Neural crest cell (in vitro differentiated cells): Measurements from ENCODE around the gene FIGN. TPM values are rescaled to one million over a fixed set of nuclear protein-coding genes. Genes with fewer than 3 reads are reported as not detected.
A peak's percentile ranks its signal among the peaks of the same experiment; 100 is the strongest.

ENCODE experiments used
- DNase-seq: peaks from one replicate; pipeline ENCODE4 v3.0.0; 2021; ENCODE audit warnings: low read depth, mixed read lengths, low spot score
- H3K27ac Mint-ChIP-seq: one replicate; pipeline ENCODE4 v1.8.0; 2021; ENCODE audit warnings: mild to moderate bottlenecking, mixed read lengths; ENCODE audit not compliant: unreplicated experiment
- H3K27me3 Mint-ChIP-seq: 2 replicates; pipeline ENCODE4 v1.8.0; 2021; ENCODE audit warnings: low read depth, mild to moderate bottlenecking, mixed read lengths
- H3K36me3 Mint-ChIP-seq: 2 replicates; pipeline ENCODE4 v1.8.0; 2021; ENCODE audit warnings: low read depth, mild to moderate bottlenecking, mixed read lengths
- H3K4me1 Mint-ChIP-seq: 2 replicates; pipeline ENCODE4 v1.8.0; 2021; ENCODE audit warnings: mixed read lengths
- H3K4me3 Mint-ChIP-seq: one replicate; pipeline ENCODE4 v1.8.0; 2021; ENCODE audit warnings: mild to moderate bottlenecking, mixed read lengths
- H3K9me3 Mint-ChIP-seq: 2 replicates; pipeline ENCODE4 v1.8.0; 2021; ENCODE audit warnings: mixed read lengths
- total RNA-seq: library from RNA; stranded (reverse); gene quantifications from 2 replicates; pipeline ENCODE4 v1.2.1, GENCODE V29; 2021
- TF ChIP-seq, protein P1 (sequence below): fragments of 200-600 bp; sonication (generic); conservative IDR thresholded peaks from 2 replicates; pipeline ENCODE4 v1.5.0; 2021; ENCODE audit warnings: antibody characterized with exemption, mild to moderate bottlenecking

FIGN gene
- total RNA-seq, 1 donor from 2014 or later: 57.3 TPM

- no peaks in the 10 kb centered on the region for H3K9me3 Mint-ChIP-seq
- peaks cover 56% of the 10 kb centered on the region for H3K4me1 Mint-ChIP-seq
- no peak overlapping the region for H3K27ac Mint-ChIP-seq
- H3K36me3 Mint-ChIP-seq: peaks cover 3% of the 10 kb centered on the region
- TF ChIP-seq, protein P1, sequence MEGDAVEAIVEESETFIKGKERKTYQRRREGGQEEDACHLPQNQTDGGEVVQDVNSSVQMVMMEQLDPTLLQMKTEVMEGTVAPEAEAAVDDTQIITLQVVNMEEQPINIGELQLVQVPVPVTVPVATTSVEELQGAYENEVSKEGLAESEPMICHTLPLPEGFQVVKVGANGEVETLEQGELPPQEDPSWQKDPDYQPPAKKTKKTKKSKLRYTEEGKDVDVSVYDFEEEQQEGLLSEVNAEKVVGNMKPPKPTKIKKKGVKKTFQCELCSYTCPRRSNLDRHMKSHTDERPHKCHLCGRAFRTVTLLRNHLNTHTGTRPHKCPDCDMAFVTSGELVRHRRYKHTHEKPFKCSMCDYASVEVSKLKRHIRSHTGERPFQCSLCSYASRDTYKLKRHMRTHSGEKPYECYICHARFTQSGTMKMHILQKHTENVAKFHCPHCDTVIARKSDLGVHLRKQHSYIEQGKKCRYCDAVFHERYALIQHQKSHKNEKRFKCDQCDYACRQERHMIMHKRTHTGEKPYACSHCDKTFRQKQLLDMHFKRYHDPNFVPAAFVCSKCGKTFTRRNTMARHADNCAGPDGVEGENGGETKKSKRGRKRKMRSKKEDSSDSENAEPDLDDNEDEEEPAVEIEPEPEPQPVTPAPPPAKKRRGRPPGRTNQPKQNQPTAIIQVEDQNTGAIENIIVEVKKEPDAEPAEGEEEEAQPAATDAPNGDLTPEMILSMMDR: no peak
- DNase-seq: no peak
- no peak overlapping the region for H3K4me3 Mint-ChIP-seq
- no peaks in the 10 kb centered on the region for H3K27me3 Mint-ChIP-seq
Measured at GRCh38 chr2:163690896-163691295, 44.9 kb downstream of the FIGN start.

DNA sequence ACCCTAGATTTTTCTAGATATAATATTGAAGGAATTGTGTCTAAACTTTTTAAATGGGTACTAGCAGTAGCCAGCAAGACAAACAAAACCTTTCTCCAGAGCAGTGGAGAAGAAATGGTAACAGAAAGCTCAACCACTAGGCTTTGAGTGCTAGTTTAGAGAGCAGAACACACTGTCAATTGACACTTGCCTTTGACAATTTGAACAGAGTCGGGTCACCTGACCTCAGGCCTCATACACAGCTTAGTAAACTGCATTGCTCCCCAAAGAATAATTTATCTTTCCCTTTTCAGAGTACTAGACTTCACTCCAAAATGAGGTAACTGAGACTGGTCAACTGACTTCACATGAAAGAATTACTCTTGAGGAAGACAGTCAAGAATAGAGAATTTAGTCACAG lies 48.6 kb downstream of the FIGN start:
- H3K9me3 Mint-ChIP-seq: no peaks in the 10 kb centered on the region
- H3K36me3 Mint-ChIP-seq: peaks cover 6% of the 10 kb centered on the region
- H3K27ac Mint-ChIP-seq: peak overlapping the region; percentile 86
- TF ChIP-seq, protein P1: no peak
- H3K27me3 Mint-ChIP-seq: no peaks in the 10 kb centered on the region
- no peak for DNase-seq
- H3K4me3 Mint-ChIP-seq: no peak overlapping the region
- peaks cover 45% of the 10 kb centered on the region for H3K4me1 Mint-ChIP-seq

GRCh38 chr2:163686289-163686688 lies 49.5 kb downstream of the FIGN start:
- no peak for DNase-seq
- Mint-ChIP-seq H3K4me1 (peaks cover 49% of the 10 kb centered on the region), H3K9me3 (no peaks in the 10 kb centered on the region), H3K36me3 (peaks cover 6% of the 10 kb centered on the region), H3K27me3 (no peaks in the 10 kb centered on the region), H3K27ac (no peak overlapping the region), H3K4me3 (no peak overlapping the region)
- TF ChIP-seq, protein P1: no peak

DNA sequence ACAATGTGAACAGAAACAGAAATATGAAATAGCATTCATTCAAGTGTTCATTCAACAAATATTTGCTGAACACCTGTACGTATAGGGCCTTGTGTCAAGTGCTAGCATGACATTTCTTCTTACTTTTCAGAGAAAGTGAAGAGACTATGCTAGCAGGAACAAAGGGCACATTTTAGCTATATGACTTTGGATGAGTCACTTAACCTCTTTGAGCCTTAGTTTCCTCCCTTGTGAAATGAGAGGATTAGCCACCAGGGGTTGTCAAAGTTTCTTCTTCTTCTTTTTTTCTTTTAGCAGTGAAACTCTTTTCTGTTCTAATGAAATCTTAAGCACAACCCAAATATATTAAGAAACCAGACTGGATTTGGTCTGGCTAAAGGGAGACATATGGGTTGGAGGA lies 53.1 kb downstream of the FIGN start:
- DNase-seq: no peak
- Mint-ChIP-seq H3K4me3 (no peak overlapping the region), H3K36me3 (peaks cover 7% of the 10 kb centered on the region), H3K4me1 (peaks cover 42% of the 10 kb centered on the region), H3K27ac (no peak overlapping the region), H3K27me3 (no peaks in the 10 kb centered on the region), H3K9me3 (peaks cover 5% of the 10 kb centered on the region)
- TF ChIP-seq, protein P1: peak; percentile 35

GRCh38 chr2:163681745-163682144 lies 54.1 kb downstream of the FIGN start:
- H3K36me3 Mint-ChIP-seq: peaks cover 7% of the 10 kb centered on the region
- no peaks in the 10 kb centered on the region for H3K27me3 Mint-ChIP-seq
- H3K27ac Mint-ChIP-seq: no peak overlapping the region
- peaks cover 33% of the 10 kb centered on the region for H3K4me1 Mint-ChIP-seq
- peaks cover 5% of the 10 kb centered on the region for H3K9me3 Mint-ChIP-seq
- TF ChIP-seq, protein P1: no peak
- no peak overlapping the region for H3K4me3 Mint-ChIP-seq
- no peak for DNase-seq

DNA sequence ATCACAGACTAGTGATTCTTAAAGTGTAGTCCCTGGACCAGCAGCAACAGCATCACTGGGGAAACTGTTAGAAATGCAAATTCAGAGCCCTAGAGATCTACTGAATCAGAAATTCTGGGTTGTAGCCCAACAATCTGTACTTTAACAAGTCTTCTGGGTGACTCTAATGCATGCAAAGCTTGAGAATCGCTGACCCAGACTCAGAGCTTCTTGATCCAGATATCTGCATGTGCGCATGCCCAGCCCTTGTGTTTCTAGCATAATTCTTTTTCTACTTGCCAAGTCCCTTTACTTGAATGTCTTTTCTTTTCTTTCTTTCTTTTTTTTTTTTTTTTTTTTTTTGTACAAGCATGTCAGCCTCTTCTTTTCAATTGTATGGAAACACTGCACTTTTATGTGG lies 60.4 kb downstream of the FIGN start:
- no peak overlapping the region for H3K27ac Mint-ChIP-seq
- TF ChIP-seq, protein P1: no peak
- H3K9me3 Mint-ChIP-seq: peaks cover 5% of the 10 kb centered on the region
- DNase-seq: no peak
- peaks cover 3% of the 10 kb centered on the region for H3K36me3 Mint-ChIP-seq
- H3K4me3 Mint-ChIP-seq: no peak overlapping the region
- H3K4me1 Mint-ChIP-seq: peaks cover 15% of the 10 kb centered on the region
- no peaks in the 10 kb centered on the region for H3K27me3 Mint-ChIP-seq
